GM12864 (cell line): ENCODE data around the gene ANTXR2.

Experiments used
- DNase-seq: peaks from one replicate; pipeline ENCODE4 v3.0.0-alpha.2; 2011; ENCODE audit warnings: low read depth
- H3K4me3 ChIP-seq: 2 replicates; pipeline ENCODE4 v1.5.1; 2011; ENCODE audit warnings: mild to moderate bottlenecking, low read depth, low read length, control low read depth
- TF ChIP-seq, protein P1 (sequence below): IDR thresholded peaks from 2 replicates; pipeline ENCODE4 v1.5.1; 2011; ENCODE audit warnings: low read depth, mild to moderate bottlenecking, moderate library complexity, low read length, control low read depth, inconsistent platforms; ENCODE audit errors: missing control alignments

Gene ANTXR2

DNA sequence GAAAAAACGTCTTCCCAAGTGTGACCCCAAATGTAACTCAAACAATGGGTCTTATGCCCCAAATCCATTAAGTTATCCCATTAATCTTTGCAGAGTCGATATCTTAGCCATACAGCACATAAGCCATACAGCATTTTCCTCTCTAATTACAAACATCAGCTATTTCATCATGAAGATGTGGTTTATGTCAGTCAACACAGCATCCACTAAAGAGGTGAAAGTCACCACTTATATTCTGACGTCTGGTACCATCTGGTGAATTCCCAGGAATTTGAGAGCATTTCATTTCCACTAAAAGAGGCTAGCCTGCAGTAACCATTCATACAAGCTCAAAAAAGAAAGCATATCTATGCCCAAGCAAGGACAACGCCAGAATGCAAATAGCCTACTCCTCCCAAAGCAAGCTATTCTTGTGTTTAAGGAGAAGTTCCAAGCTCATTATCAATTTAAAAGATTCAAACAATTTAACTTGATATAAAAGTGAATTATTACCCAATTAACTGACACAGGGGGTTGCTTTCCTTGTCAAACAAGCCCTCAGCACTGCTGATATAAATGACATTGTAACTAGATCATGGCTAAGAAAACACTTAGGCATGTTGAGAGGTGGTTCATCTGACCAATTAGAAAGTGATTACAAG lies 203.3 kb downstream of the ANTXR2 start:
- no peak overlapping the region for H3K4me3 ChIP-seq
- TF ChIP-seq, protein P1, sequence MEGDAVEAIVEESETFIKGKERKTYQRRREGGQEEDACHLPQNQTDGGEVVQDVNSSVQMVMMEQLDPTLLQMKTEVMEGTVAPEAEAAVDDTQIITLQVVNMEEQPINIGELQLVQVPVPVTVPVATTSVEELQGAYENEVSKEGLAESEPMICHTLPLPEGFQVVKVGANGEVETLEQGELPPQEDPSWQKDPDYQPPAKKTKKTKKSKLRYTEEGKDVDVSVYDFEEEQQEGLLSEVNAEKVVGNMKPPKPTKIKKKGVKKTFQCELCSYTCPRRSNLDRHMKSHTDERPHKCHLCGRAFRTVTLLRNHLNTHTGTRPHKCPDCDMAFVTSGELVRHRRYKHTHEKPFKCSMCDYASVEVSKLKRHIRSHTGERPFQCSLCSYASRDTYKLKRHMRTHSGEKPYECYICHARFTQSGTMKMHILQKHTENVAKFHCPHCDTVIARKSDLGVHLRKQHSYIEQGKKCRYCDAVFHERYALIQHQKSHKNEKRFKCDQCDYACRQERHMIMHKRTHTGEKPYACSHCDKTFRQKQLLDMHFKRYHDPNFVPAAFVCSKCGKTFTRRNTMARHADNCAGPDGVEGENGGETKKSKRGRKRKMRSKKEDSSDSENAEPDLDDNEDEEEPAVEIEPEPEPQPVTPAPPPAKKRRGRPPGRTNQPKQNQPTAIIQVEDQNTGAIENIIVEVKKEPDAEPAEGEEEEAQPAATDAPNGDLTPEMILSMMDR = no peak
- no peak for DNase-seq

DNA sequence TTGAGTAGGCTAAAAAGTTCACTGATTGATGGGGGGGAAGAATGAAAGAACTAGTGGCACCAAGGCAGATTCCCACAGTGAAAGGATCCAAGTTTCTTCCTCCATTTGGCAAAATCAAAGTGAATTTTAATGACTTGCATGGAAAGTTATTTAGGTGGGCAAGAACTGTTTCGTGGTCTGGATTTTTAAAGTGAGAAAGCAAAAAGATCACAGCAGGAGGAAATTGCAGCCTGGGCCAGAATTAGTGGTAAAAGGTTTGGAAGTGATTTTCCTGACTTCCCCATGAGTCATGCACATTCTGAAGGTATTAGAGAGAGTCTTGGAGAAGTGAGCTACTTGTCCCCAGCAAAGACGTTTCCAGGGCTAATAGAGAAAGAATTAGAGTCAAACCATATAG lies 207.8 kb downstream of the ANTXR2 start:
- TF ChIP-seq, protein P1 = no peak
- DNase-seq = no peak
- no peak overlapping the region for H3K4me3 ChIP-seq

DNA sequence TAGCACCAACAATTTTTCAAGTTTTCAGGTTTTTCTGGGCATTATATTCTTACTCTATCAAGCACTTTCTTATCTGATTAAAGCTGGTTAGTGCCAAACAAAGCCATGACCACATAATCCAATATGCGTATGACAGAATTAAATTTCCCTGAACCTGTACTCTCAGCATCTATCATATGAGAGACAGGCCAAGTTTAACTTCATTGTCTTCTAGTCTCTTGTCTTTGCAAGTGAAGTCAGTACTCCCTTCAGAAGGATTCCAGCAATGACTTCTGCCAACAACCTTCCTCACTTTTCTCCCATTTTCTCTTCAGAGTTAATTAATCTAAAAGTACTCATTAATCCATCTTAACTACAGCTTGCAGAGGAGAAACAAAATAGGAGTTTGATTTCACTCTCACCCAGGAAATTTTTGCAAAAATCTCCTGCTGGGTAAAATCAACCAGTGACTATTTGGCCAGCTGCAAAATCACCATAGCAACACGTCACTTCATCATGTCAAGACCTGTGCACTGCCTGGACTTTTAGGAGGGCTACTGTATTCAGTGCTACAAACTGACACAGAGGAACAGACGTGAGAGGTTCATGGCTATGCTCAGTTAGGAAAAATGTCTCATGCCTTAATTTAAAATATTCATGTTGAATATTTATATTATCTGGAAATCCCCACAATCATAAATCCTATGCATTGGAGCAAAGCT lies 208.4 kb downstream of the ANTXR2 start:
- no peak for DNase-seq
- no peak overlapping the region for H3K4me3 ChIP-seq
- TF ChIP-seq, protein P1 = no peak

DNA sequence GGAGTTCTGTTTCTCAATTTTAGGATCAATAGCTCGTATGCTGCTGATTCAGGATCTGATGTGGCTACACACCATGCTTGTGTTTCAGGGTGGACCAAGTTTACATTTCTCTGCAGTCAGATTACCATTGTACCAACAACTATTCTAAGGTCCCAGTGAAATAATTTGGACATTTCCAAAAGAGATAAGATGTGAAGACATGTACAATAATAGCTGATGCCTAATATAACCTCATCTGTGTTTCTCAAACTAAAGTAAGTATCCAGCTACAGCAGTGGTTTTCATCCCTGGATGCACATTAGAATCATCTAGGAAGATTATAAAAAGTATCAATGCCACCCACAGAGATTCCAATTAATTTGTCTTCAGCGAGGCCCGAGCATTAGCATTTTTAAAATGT lies 209.7 kb downstream of the ANTXR2 start:
- H3K4me3 ChIP-seq = no peak overlapping the region
- DNase-seq = no peak
- TF ChIP-seq, protein P1 = no peak

DNA sequence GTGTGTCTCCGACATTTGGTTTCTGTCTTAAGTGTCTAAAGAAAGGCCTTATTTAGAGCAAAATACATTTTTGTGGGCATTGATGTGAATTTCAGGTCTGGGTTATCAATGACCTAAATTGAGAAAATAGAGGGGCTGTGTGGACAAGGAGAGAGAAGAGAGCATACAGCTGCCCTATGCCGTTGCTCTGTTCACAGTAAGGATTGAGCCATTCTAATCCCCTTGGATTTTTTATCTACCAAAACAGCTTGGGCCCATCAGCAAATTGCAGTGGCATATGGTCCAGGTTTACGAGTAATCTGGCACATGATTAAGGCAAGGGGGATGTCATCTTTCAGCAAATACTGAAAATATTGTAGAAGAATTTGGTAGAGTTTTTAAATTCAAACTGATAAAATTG lies 210.2 kb downstream of the ANTXR2 start:
- no peak overlapping the region for H3K4me3 ChIP-seq

DNA sequence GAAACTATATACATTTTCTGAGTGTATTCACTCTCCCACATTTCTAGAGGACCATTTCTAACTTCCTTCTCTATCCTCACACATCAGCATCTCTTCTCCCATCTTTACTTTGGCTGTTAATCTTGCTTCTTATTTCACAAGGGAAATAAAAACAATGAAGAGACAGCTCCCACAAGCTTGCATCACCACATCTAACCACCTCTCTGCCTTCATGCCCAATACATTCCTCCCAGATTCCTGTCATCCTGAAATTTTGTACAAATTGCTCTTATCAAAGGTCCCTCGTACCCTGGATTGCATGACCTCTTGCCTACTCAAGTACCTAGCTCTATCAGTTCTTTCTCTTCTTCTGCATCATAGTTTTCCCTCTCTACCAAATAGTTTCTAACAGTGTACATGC lies 215.2 kb downstream of the ANTXR2 start:
- no peak for DNase-seq
- H3K4me3 ChIP-seq = no peak overlapping the region
- TF ChIP-seq, protein P1 = no peak

More for the DNA sequence above, 210.2 kb downstream of the ANTXR2 start:
- DNase-seq = no peak
- TF ChIP-seq, protein P1 = no peak

DNA sequence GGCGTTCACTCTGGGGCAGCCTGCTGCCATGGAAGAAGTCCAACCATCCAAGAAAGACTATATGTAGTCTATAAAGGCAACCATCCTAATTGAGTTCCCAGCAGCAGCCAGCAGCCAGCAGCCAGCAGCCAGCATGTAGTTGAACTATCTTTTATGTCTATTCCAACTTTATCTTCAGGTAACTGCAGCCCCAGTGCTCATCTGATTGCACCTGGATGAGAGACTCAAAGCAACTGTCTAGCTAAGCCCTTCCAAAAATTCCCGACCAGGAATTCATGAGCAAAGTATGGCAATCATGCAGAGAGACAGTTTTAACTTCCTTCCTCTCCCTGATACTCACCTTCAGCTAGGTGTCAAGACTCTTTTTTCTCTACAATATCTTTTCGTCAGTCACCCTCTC lies 216.8 kb downstream of the ANTXR2 start:
- DNase-seq = no peak
- TF ChIP-seq, protein P1 = no peak
- no peak overlapping the region for H3K4me3 ChIP-seq
